ENCODE measurements around the gene FLVCR2.

DNA sequence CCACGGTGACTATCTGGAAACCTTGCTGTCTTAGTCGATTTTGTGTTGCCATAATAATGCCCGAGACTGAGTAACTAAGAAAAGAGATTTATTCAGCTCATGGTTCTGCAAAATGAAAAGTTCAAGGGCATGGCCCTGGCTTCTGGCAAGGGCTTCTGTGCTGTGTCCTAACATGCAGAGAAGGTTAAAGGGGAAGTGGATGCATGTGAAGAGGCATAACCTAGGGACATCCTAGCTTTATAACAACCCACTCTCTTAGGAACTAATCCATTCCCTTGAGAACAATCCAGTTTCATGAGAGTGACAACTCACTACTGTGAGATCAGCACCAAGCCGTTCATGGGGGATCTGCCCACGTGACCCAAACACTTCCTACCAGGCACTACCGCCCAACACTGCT, 11.5 kb downstream of the FLVCR2 start:
- TF ChIP-seq, protein P1, sequence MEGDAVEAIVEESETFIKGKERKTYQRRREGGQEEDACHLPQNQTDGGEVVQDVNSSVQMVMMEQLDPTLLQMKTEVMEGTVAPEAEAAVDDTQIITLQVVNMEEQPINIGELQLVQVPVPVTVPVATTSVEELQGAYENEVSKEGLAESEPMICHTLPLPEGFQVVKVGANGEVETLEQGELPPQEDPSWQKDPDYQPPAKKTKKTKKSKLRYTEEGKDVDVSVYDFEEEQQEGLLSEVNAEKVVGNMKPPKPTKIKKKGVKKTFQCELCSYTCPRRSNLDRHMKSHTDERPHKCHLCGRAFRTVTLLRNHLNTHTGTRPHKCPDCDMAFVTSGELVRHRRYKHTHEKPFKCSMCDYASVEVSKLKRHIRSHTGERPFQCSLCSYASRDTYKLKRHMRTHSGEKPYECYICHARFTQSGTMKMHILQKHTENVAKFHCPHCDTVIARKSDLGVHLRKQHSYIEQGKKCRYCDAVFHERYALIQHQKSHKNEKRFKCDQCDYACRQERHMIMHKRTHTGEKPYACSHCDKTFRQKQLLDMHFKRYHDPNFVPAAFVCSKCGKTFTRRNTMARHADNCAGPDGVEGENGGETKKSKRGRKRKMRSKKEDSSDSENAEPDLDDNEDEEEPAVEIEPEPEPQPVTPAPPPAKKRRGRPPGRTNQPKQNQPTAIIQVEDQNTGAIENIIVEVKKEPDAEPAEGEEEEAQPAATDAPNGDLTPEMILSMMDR (IDR thresholded peaks at IDR 0.05): no peak
- no peak for TF ChIP-seq POLR2A (IDR thresholded peaks at IDR 0.05)

Data from lower leg skin (tissue), 3 donors.